Measurements from ENCODE around the gene FAM180B.
A peak's percentile ranks its signal among the peaks of the same experiment; 100 is the strongest.
"Not testable (repeated sequence)": the region's sequence is repeated elsewhere in the genome, so short reads cannot be mapped to it uniquely, and the experiment has no call there.

FAM180B gene

GRCh38 chr11:47595029-47595428, 8.6 kb downstream of the FAM180B start:
- no peak for DNase-seq

GRCh38 chr11:47595967-47596366, 9.5 kb downstream of the FAM180B start:
- DNase-seq = no peak

- DNase-seq = no peak
These were observed 13.4 kb downstream of the FAM180B start for GRCh38 chr11:47599902-47600301.

- DNase-seq = no peak
These were observed 16.8 kb downstream of the FAM180B start for GRCh38 chr11:47603295-47603694.

GRCh38 chr11:47605921-47606320, 19.4 kb downstream of the FAM180B start:
- no peak for DNase-seq

GRCh38 chr11:47606731-47607130, 20.3 kb downstream of the FAM180B start:
- no peak for DNase-seq

- DNase-seq = peak in 2 of 4 experiments; percentile 11 to 16
These were observed 20.9 kb downstream of the FAM180B start for GRCh38 chr11:47607380-47607779.

- DNase-seq = no peak
These were observed 23.2 kb downstream of the FAM180B start for GRCh38 chr11:47609675-47610074.

- DNase-seq = peak; percentile 58 to 85 (median 74)
These were observed 24.9 kb downstream of the FAM180B start for GRCh38 chr11:47611348-47611794.

- no peak for DNase-seq
These were observed 28.8 kb downstream of the FAM180B start for GRCh38 chr11:47615249-47615648.

GRCh38 chr11:47616726-47617416, 30.4 kb downstream of the FAM180B start:
- peak; percentile 65 to 80 (median 72) for DNase-seq

- no peak for DNase-seq
These were observed 30.9 kb downstream of the FAM180B start for GRCh38 chr11:47617417-47617809.

GRCh38 chr11:47620836-47621378, 34.4 kb downstream of the FAM180B start:
- DNase-seq = no peak

GRCh38 chr11:47626234-47626633, 39.8 kb downstream of the FAM180B start:
- DNase-seq = no peak

- no peak for DNase-seq
These were observed 41.5 kb downstream of the FAM180B start for GRCh38 chr11:47628026-47628425.

GRCh38 chr11:47631473-47631872, 45.0 kb downstream of the FAM180B start:
- no peak for DNase-seq

GRCh38 chr11:47636331-47636730, 49.9 kb downstream of the FAM180B start:
- not testable (repeated sequence) for DNase-seq
